CD4-positive, alpha-beta T cell treated with Interleukin-21 for 1 hour (primary cell): ENCODE results near the gene NUP188.
"Not testable (repeated sequence)": the region's sequence is repeated elsewhere in the genome, so short reads cannot be mapped to it uniquely, and the experiment has no call there.

Experiments
- DNase-seq: peaks from one replicate; pipeline ENCODE4 v3.0.0-alpha.2; 2020

The NUP188 gene

GRCh38 chr9:129028192-129028966 is 80.9 kb downstream of the NUP188 start, which contains the start of gene SH3GLB2:
TSS of gene SH3GLB2 (minus strand) at chr9:129028331. CDS start at chr9:129028154, 177 bp downstream.
- peak; percentile 93 for DNase-seq

- no peak for DNase-seq
These were observed 82.7 kb downstream of the NUP188 start for GRCh38 chr9:129030191-129030590.

- DNase-seq: no peak
These were observed 84.0 kb downstream of the NUP188 start for GRCh38 chr9:129031514-129031913.

GRCh38 chr9:129032541-129033159 is 85.2 kb downstream of the NUP188 start:
- no peak for DNase-seq

GRCh38 chr9:129033216-129033615 is 85.7 kb downstream of the NUP188 start:
- no peak for DNase-seq

GRCh38 chr9:129035838-129036237 is 88.3 kb downstream of the NUP188 start:
- not testable (repeated sequence) for DNase-seq

- peak; percentile 97 for DNase-seq
These were observed 88.9 kb downstream of the NUP188 start, which contains the start of gene MIGA2 for GRCh38 chr9:129036241-129036922. TSS of gene MIGA2 (plus strand) at chr9:129036626. CDS start at chr9:129040595, 3,969 bp downstream.

- no peak for DNase-seq
These were observed 89.6 kb downstream of the NUP188 start for GRCh38 chr9:129036923-129037766.

GRCh38 chr9:129037767-129038098 is 90.2 kb downstream of the NUP188 start:
- DNase-seq: no peak

GRCh38 chr9:129038109-129038852 is 90.8 kb downstream of the NUP188 start:
- DNase-seq: no peak

- DNase-seq: no peak
These were observed 92.7 kb downstream of the NUP188 start for GRCh38 chr9:129040113-129040643.

GRCh38 chr9:129042016-129042415 is 94.5 kb downstream of the NUP188 start:
- no peak for DNase-seq

- DNase-seq: no peak
These were observed 105.1 kb downstream of the NUP188 start for GRCh38 chr9:129052592-129052991.

GRCh38 chr9:129053020-129053419 is 105.5 kb downstream of the NUP188 start:
- DNase-seq: no peak

GRCh38 chr9:129054163-129054851 is 106.8 kb downstream of the NUP188 start:
- DNase-seq: no peak
